DMS79 (cell line): ENCODE results near the gene ATRAID.

Experiments used
- DNase-seq: peaks from one replicate; lab custom pipeline; 2025; lab: John Stamatoyannopoulos, UW

ATRAID gene

DNA sequence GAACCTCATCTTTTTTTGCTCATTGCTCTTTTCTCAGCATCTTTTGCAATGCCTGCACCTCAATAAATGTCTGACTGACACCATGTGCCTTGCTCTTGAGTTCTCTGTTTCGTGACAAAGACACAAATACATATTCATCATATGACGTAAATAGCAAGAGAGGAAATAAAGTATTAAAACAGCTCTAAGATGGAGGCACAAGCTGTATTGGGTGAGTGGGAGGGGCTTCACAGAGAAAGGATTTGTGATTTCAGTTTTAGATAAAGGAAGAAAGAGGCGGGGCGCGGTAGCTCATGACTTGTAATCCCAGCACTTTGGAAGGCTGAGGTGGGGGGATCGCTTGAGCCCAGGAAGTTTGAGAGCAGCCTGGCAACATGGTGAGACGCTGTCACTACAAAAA lies 8.2 kb downstream of the ATRAID start:
- DNase-seq: no peak

DNA sequence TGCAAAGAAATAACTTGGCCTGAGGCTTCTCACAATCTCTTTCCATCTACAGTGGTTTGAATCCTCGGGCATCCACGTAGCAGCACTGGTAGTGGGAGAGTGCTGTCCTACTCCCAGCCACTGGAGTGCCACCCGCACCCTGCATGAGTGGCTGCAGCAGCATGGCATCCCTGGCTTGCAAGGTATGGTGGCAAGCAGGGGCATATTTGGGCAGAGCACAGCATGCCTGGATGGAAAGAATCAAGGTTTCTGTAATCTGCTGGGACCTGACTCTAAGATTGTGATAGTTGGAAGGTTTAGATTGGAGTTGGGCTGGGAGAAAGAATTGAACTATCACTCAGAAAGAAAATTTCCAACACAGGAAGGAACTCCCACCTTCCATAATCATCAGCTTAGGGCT lies 9.3 kb downstream of the ATRAID start:
- no peak for DNase-seq

DNA sequence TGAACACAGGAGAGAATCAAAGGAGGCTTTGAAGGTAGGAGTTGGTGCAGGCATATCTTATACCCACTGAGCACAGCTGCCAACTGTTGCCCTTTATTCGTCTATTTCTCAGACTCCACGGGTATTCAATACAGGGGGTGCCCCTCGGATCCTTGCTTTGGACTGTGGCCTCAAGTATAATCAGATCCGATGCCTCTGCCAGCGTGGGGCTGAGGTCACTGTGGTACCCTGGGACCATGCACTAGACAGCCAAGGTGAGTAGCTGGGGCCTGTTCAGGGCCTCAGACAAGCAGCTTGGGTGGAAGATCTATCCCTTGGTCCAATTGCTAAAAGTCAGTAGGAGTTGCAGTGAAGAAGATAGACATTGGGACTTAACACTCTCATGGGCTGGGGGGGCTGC lies 10.6 kb downstream of the ATRAID start:
- no peak for DNase-seq

DNA sequence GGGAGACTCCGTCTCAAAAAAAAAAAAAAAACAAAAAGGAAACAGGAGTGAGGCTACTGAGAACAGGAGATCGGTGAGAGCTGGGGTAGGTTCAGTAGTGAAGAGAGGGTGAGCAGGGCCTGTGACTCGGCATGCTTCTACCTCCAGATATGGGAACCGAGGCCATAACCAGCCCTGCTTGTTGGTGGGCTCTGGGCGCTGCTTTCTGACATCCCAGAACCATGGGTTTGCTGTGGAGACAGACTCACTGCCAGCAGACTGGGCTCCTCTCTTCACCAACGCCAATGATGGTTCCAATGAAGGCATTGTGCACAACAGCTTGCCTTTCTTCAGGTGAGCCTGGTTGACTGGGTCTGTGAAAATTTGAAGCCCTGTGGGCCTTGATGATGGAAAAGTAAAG lies 11.6 kb downstream of the ATRAID start:
- no peak for DNase-seq

DNA sequence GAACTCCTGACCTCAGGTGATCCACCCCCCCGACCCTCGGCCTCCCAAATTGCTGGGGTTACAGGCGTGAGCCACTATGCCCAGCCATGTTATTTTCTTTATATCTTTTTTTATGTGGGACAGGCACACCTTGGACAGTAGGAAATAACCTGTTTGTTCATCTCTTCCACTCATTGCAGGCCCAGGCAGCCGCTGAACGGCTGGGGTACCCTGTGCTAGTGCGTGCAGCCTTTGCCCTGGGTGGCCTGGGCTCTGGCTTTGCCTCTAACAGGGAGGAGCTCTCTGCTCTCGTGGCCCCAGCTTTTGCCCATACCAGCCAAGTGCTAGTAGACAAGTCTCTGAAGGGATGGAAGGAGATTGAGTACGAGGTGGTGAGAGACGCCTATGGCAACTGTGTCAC lies 13.7 kb downstream of the ATRAID start:
- no peak for DNase-seq

DNA sequence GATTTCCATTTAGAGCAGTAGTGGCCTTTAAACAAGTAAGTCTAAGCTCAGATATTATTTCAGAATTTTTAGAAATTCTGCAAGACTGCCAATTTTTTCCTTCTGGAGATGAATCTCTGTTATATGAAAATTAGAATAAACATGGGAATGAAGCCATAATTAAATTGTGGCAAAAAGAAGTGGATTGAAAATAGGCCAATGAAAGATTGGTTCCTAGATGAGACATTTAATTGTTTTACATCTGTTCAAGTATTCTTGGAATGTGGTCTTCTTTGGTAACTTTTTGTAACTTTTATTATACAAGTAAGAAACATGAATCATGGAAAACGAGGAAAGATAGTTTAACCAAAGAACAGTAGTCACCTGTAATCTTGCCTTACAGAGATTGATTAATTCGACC lies 15.7 kb downstream of the ATRAID start:
- DNase-seq: no peak

DNA sequence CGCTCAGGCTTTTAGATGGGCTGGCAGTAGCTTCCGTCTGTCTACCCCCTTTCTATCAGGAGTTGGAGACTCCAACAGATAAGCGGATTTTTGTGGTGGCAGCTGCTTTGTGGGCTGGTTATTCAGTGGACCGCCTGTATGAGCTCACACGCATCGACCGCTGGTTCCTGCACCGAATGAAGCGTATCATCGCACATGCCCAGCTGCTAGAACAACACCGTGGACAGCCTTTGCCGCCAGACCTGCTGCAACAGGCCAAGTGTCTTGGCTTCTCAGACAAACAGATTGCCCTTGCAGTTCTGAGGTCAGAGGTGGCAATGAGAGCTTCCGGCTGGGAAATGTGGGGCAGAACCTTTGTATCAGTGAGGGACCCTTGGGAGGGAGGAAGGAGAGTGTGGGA lies 20.1 kb downstream of the ATRAID start:
- no peak for DNase-seq

DNA sequence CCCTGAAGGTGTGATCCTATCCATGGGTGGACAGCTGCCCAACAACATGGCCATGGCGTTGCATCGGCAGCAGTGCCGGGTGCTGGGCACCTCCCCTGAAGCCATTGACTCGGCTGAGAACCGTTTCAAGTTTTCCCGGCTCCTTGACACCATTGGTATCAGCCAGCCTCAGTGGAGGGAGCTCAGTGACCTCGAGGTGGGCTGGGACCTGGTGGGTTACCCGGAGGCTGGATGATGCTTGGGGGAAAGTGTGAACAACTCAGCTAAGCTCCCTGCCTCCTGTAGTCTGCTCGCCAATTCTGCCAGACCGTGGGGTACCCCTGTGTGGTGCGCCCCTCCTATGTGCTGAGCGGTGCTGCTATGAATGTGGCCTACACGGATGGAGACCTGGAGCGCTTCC lies 21.5 kb downstream of the ATRAID start:
- no peak for DNase-seq

DNA sequence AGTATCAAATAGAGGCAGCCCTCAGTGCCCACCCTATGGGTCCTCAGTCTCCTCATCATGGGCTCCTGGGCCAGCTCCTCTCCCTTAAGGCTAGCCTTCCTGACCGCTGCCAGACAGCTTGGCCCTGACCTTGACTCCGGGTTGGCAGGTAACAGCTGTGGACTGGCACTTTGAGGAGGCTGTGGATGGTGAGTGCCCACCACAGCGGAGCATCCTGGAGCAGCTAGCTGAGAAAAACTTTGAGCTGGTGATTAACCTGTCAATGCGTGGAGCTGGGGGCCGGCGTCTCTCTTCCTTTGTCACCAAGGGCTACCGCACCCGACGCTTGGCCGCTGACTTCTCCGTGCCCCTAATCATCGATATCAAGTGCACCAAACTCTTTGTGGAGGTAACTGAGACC lies 24.3 kb downstream of the ATRAID start:
- no peak for DNase-seq

DNA sequence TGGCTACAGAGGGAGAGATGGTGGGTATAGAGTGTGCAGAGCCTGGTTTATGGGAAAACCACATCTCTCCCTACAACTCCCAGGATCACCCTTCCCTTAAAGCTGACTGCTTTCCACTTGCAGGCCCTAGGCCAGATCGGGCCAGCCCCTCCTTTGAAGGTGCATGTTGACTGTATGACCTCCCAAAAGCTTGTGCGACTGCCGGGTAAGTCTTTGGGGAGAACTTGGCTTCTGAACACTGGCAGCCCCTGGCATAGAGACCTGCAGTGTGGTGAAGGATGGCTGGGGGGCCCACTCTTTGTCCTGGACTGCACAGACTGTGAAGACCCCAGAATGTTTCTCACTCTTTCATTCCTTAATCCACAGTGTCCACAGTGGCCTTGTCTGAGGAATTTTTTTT lies 24.8 kb downstream of the ATRAID start:
- DNase-seq: no peak

DNA sequence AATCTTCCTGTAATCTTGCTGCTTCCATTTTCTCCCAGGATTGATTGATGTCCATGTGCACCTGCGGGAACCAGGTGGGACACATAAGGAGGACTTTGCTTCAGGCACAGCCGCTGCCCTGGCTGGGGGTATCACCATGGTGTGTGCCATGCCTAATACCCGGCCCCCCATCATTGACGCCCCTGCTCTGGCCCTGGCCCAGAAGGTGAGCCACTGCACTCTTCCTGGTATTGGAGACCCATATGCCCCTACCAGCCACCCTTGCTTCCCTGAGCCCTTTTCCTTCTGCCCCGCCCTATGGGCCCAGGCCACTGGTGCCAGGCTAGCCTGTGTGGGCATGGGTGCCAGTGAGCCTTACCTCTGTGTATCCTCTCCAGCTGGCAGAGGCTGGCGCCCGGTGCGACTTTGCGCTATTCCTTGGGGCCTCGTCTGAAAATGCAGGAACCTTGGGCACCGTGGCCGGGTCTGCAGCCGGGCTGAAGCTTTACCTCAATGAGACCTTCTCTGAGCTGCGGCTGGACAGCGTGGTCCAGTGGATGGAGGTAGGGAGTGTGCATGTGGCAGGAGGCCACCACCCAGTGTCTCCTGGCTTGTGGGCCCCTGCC lies 25.6 kb downstream of the ATRAID start:
- DNase-seq: no peak

DNA sequence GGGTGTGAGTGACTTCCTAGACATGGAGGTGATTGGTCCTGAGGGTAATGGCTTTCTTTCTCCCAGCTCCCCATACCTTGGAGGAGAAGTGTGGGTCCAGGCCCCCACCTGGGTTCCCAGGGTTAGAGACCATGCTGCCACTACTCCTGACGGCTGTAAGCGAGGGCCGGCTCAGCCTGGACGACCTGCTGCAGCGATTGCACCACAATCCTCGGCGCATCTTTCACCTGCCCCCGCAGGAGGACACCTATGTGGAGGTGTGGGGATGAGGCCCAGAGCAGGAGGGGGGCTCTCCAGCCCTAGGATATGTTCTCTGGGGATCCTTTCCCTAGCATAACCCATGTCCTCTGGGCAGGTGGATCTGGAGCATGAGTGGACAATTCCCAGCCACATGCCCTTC lies 27.1 kb downstream of the ATRAID start:
- DNase-seq: no peak

DNA sequence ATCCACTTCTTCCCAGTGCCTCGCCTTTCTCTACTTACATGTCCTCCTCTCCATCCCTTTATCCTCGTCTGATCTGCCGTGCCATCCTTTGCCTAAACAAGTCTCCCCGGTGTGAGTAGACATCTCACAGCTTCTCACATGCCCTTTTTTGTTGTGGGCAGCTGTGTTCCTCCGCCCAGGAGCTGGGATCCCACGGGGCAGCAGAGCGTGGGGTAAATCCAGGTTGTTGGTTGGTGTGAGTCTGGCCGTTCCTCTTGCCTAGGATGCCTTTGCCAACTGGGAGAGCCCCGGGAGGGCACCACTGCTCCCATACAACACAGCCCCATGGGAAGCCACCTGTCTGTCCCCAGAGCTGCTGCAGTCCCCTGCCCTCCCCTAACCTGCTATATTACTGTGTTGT lies 28.6 kb downstream of the ATRAID start:
- no peak for DNase-seq

DNA sequence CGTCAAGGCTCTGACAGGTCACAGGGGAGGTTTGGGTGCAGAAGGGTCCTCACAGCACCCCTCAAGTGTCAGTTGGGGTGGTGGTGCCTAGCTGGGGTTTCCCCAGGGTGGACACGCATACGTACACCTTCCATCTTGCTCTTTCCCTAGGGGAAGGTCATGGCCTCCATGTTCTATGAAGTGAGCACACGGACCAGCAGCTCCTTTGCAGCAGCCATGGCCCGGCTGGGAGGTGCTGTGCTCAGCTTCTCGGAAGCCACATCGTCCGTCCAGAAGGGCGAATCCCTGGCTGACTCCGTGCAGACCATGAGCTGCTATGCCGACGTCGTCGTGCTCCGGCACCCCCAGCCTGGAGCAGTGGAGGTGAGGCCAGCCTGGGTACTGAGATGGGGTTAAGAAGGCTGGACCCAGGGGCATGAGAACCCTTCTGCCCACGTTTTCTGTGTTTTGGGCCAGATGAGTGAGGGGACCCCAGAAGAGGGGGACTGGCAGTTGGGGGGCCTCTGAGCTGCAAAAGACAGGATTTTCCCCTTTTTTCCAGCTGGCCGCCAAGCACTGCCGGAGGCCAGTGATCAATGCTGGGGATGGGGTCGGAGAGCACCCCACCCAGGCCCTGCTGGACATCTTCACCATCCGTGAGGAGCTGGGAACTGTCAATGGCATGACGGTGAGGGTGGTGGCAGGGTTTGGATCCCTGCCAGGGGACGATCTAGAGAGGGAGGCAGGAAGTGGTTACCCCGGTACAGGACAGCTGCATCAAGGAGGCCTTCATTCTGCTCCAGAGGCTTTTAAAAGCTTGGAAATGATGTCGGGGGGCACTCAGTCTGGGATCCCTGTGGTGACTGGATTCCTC lies 30.1 kb downstream of the ATRAID start:
- no peak for DNase-seq

DNA sequence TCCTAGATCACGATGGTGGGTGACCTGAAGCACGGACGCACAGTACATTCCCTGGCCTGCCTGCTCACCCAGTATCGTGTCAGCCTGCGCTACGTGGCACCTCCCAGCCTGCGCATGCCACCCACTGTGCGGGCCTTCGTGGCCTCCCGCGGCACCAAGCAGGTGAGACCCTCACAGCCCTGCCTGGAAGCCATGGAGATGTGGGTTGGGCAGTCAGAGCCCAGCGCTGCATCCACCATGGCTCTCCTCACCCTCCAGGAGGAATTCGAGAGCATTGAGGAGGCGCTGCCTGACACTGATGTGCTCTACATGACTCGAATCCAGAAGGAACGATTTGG lies 30.7 kb downstream of the ATRAID start:
- DNase-seq: no peak

DNA sequence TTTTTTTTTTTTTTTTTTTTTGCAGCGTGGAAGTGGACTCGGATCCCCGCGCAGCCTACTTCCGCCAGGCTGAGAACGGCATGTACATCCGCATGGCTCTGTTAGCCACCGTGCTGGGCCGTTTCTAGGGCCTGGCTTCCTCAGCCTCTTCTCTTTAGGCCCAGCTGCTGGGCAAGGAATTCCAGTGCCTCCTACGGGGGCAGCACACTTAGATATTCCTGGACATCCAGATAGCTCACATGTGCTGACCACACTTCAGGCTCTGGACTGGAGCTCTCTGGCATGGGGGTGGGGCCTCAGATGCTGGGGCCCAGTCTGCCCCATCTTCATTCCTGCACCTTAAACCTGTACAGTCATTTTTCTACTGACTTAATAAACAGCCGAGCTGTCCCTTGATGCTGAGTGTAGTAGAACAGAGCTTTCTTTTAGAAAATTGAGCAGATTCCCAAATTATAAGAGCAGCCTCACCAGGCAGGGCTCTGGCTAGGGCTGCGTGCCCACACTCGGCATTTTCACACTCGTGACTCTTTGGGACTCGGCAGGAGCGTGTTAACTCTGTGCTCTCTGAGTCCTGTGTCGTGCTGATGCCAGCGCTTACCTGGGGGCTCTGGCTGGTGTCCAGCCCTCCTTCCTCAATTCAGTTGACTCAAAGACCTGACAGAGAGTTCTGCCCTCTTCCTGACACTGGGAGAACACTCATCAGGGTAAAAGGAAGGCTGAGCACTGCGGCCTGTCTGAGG lies 31.7 kb downstream of the ATRAID start:
- DNase-seq: no peak

DNA sequence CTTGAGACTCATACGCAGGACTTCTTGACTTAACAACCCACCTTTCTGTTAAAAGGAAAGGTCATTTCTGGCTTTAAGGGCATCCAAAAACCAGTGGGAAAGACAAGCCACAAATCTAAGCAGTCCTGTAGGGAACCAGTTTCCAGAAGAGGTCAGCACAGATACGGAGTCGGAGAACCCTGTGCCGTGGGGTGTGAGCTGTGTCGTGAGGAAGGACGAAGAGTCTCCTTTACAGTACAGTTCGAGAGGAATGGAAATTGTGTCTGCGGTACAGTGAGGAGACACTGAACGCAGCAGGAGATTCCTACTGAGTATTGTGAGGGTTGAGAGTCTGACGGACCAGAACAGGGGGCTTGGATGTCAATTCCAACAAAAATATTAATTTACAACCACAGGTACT lies 33.3 kb downstream of the ATRAID start:
- no peak for DNase-seq

DNA sequence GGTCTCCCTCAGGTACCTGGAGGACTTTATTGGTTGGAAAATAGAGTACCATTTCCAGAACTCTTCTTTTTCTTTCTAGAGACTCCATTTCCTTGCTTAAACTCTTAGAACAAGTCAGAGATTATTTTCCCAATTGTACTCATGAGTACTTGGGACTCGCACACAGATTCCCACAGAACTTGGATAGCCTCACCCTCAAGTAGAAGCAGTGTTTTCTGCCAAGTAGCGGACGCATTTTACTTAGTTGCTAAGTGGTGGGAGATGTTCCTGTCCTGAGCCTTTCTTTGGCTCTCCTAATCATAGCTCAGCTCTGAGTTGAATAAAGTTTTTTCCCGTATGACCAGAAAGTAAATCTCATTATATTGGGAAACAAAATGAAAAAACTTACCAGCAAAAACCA lies 33.8 kb downstream of the ATRAID start:
- DNase-seq: no peak

DNA sequence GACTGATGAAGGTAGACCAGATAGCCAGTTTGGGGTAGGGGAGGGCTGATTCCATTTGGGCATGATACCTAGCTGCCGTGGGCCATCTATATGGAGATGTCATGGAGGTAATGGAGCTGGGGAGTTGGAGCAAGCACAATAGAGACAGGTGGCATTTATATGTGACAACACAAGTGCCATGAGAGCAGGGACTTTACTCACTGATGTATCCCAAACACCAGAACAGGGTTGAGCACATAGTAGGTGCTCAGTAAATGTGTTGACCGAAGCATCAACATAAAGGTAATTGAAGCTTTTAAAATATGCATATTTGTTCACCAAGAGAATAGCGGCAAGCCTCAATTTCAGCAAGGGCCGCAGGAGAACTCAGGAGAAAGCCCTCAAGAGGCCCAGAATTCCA lies 36.1 kb downstream of the ATRAID start:
- DNase-seq: no peak

DNA sequence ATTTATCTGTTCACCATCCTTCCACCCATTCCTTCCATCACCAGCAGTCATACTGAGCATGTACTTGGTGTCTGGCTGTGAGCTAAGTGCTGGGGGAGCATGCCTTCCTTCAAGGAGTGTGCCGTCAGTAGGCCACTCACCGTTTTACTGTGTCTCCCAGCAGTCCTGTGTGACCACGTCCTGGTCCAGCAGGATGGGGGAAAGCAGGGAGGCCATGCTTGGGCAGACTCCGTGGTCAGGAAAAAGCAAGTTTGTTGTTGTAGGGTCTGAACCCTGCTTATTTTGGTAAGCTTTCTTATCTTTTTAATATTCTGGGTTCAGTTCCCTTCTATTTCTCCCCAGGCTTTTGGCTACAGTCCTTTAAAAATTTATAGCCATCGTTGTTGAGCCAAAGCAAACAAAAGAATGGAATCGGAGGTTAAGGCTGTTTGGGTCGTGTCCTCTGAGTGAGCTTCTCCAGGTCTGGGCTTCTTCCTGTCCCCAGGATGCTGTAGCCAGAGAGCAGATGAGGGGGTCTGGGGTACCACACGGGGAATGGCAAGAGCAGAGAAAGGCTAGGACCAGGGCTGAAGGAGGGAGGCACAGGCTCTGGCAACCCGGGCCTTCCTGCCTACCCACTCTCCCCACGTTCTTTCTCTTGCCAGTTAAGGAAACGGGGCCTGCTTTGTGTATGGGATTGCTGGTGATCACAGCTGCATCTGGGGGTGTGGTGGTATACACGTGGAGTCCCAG lies 37.5 kb downstream of the ATRAID start:
- DNase-seq: no peak

DNA sequence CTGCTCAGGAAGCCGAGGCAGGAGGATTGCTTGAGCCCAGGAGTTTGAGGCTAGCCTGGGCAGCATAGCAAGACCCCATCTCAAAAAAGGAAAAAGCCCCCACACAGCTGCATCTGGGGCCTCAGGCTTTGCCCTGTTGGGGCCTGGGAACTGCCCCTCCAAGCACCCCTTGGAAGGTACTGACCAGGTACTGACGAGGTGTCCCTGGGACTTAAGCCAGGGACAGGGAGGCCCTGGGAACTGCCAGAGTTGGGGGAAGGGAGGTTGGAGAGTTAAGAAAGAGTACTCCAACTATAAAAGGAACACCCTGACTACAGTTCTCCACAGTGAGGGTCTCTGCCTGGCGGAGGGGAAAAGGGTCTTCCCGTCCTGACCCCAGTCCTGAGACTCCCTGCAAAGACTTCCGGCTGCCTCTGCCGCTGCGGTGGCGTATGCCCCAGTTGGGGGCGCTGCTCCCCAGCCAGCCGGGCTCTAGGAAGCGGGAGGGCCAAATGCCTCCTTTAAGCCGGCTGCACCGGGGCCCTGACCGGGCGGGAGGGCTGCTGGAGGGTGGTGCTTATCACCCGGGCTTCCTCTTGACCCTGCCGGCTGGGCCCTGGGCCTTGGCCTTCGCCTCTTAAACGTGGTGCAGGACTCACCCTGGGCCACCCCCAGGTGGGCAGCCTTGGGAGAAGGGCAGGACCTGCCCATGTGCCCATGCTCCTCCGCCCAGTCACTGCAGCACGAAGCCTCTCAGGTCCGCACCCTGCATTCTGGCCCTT lies 38.2 kb downstream of the ATRAID start:
- DNase-seq: no peak
